CD14-positive monocyte (primary cell): Measurements from ENCODE around the gene AMOTL1. TPM values are rescaled to one million over a fixed set of nuclear protein-coding genes. Genes with fewer than 3 reads are reported as not detected.

Experiments used
- DNase-seq, 3 donors: peaks; one replicate each; pipeline ENCODE4 v3.0.0-alpha.2; 2011 to 2022
- H2AFZ ChIP-seq: 2 replicates; pipeline ENCODE4 v1.6.0; 2012; ENCODE audit warnings: mild to moderate bottlenecking, low read depth, low read length, inconsistent platforms; ENCODE audit not compliant: insufficient read depth, poor library complexity, severe bottlenecking
- H3K27ac ChIP-seq, 2 donors: 1 replicate in 1 of 2; 2 replicates in 1 of 2; pipeline ENCODE4 v1.5.1; 2012 to 2013; ENCODE audit warnings: low read length in 2 of 2, control low read depth in 1 of 2, inconsistent platforms in 1 of 2, low read depth in 1 of 2, mild to moderate bottlenecking in 1 of 2
- H3K27me3 ChIP-seq, 2 donors: one replicate each; pipeline versions ENCODE4 v1.6.0 to v1.6.1; 2011 to 2013; ENCODE audit warnings: low read length in 2 of 2; ENCODE audit not compliant: control insufficient read depth in 2 of 2, insufficient read depth in 2 of 2
- H3K36me3 ChIP-seq, 2 donors: replicated peaks in 1 of 2; 1 replicate in 1 of 2; 2 replicates in 1 of 2; pipeline versions ENCODE4 v1.5.1 to v1.6.1; 2012 to 2013; ENCODE audit warnings: low read length in 2 of 2, control low read depth in 1 of 2, inconsistent platforms in 1 of 2, mild to moderate bottlenecking in 1 of 2; ENCODE audit not compliant: insufficient read depth in 2 of 2, control insufficient read depth in 1 of 2
- H3K4me1 ChIP-seq, 2 donors: 1 replicate in 1 of 2; 2 replicates in 1 of 2; pipeline versions ENCODE4 v1.5.1 to v1.6.1; 2012 to 2013; ENCODE audit warnings: low read length in 2 of 2, control low read depth in 1 of 2, inconsistent platforms in 1 of 2, mild to moderate bottlenecking in 1 of 2, moderate library complexity in 1 of 2; ENCODE audit not compliant: insufficient read depth in 2 of 2, control insufficient read depth in 1 of 2
- H3K4me2 ChIP-seq: replicated peaks from 2 replicates; pipeline ENCODE3; 2012; ENCODE audit warnings: low read length, moderate library complexity, mild to moderate bottlenecking; ENCODE audit not compliant: poor library complexity, severe bottlenecking; ENCODE audit errors: extremely low read depth
- H3K4me3 ChIP-seq, 3 experiments: fragments of 200-600 bp in 1 of 3; sonication (generic) in 1 of 3; replicated peaks in 1 of 3; 1 replicate in 2 of 3; 2 replicates in 1 of 3; pipeline ENCODE4 v1.5.1; 2011 to 2013; ENCODE audit warnings: low read length in 3 of 3, mild to moderate bottlenecking in 3 of 3, control low read depth in 2 of 3, low read depth in 2 of 3, inconsistent platforms in 1 of 3, moderate library complexity in 1 of 3
- H3K79me2 ChIP-seq: 2 replicates; pipeline ENCODE4 v1.6.0; 2012; ENCODE audit warnings: mild to moderate bottlenecking, control low read depth, inconsistent platforms, low read length, moderate library complexity; ENCODE audit not compliant: insufficient read depth
- H3K9ac ChIP-seq: 2 replicates; pipeline ENCODE4 v1.6.0; 2017; ENCODE audit warnings: low read length, mild to moderate bottlenecking; ENCODE audit not compliant: insufficient read depth, poor library complexity, severe bottlenecking
- H3K9me3 ChIP-seq, 2 donors: replicated peaks in 1 of 2; 1 replicate in 1 of 2; 2 replicates in 1 of 2; pipeline versions ENCODE4 v1.5.1 to v1.6.1; 2012 to 2013; ENCODE audit warnings: low read length in 2 of 2, control low read depth in 1 of 2; ENCODE audit not compliant: control insufficient read depth in 1 of 2, insufficient read depth in 1 of 2
- H4K20me1 ChIP-seq: 2 replicates; pipeline ENCODE4 v1.6.0; 2012; ENCODE audit warnings: mild to moderate bottlenecking, low read length, control low read depth, moderate library complexity; ENCODE audit not compliant: insufficient read depth
- H3K27ac Mint-ChIP-seq, 7 donors: one replicate each; pipeline ENCODE4 v1.8.0; 2020; ENCODE audit warnings: mild to moderate bottlenecking in 7 of 7, mixed read lengths in 7 of 7, moderate library complexity in 6 of 7, inconsistent platforms in 2 of 7
- H3K27me3 Mint-ChIP-seq, 3 donors: one replicate each; pipeline ENCODE4 v1.8.0; 2021 to 2022; ENCODE audit warnings: low read depth in 3 of 3, mild to moderate bottlenecking in 3 of 3, mixed read lengths in 3 of 3, moderate library complexity in 3 of 3, inconsistent platforms in 1 of 3
- H3K36me3 Mint-ChIP-seq, 2 donors: one replicate each; pipeline ENCODE4 v1.8.0; 2020; ENCODE audit warnings: mixed read lengths in 2 of 2, inconsistent platforms in 1 of 2, mild to moderate bottlenecking in 1 of 2
- H3K4me1 Mint-ChIP-seq: one replicate; pipeline ENCODE4 v1.8.0; 2020; ENCODE audit warnings: mild to moderate bottlenecking, mixed read lengths
- H3K4me3 Mint-ChIP-seq, 2 donors: one replicate each; pipeline ENCODE4 v1.8.0; 2020; ENCODE audit warnings: mild to moderate bottlenecking in 2 of 2, mixed read lengths in 2 of 2, moderate library complexity in 1 of 2
- H3K9me3 Mint-ChIP-seq, 7 donors: one replicate each; pipeline ENCODE4 v1.8.0; 2020 to 2022; ENCODE audit warnings: mixed read lengths in 7 of 7, mild to moderate bottlenecking in 6 of 7, moderate library complexity in 6 of 7, inconsistent platforms in 2 of 7
- WGBS: methylation state at CpG from one replicate; pipeline ENCODE4 v1.1.5; 2013; ENCODE audit warnings: missing lambda C conversion rate; ENCODE audit not compliant: insufficient coverage; 5-methylcytosine and 5-hydroxymethylcytosine counted together
- intact Hi-C, 2 donors: fragments of 100-400 bp; cut with micrococcal nuclease; formaldehyde crosslinking; loops; one replicate each; pipeline versions ENCODE4 v1.15.0 to v1.15.1; 2023
- polyA plus RNA-seq, 3 donors: library from polyadenylated mRNA; depleted of rRNA in 1 of 3; unstranded in 2 of 3; stranded (reverse) in 1 of 3; fragments of 300-500 nt in 2 of 3; fragments of >200 nt in 1 of 3; fragmentation: Illumina TruSeq in 2 of 3; gene quantifications; 1 replicate in 2 of 3; 2 replicates in 1 of 3; pipeline ENCODE4 v1.2.3, GENCODE V29; 2012 to 2021
- TF ChIP-seq, protein P1 (sequence below): fragments of 200-600 bp; IDR thresholded peaks from one replicate; pipeline ENCODE4 v1.8.0; 2022; ENCODE audit warnings: antibody characterized with exemption, mild to moderate bottlenecking

The AMOTL1 gene
- polyA plus RNA-seq, 3 donors: 0.41 to 0.66 (median 0.46) TPM

DNA sequence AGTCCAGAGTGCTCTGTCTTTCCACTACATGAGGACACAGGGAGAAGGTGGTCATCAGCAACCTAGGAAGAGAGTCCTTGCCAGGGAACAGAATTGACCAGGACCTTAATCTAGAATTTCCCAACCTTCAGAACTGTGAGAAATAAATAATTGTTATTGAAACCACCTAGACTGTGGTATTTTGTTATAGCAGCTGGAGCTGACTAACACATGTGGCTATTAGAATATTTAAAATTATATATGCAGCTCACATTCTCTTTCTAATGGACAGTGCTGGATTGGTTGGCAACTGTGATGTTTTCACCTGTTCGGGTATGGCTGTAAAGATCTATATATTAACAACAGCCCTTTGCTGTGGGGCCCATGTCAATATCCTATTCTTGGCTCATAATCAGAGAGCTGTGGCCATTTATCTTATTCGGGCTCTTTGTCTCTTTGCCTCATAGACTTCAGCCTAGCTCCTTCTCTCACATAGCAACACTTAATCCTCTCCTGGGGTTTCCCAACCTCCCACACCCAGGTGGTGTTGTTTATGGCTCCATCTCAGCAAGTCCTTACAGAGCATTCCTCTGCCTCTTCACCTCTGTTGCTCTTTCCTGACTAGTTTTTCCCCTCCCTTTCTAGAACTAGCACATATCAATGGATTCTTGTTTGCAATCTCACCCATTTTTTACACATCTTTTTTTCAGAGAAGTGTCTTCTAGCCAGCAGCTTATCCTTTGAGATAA, 46.4 kb upstream of the AMOTL1 start:
- Histone ChIP-seq H3K27ac (no peak overlapping the region), H3K27me3 (peaks cover 0 to 3% of the 10 kb centered on the region in 2 donors), H3K4me1 (peaks cover 20% of the 10 kb centered on the region in 2 donors), H3K4me2 (no peak overlapping the region), H3K4me3 (no peak overlapping the region), H3K79me2 (no peaks in the 10 kb centered on the region), H3K9ac (no peak overlapping the region), H2AFZ (no peak overlapping the region), H3K36me3 (no peaks in the 10 kb centered on the region), H3K9me3 (no peaks in the 10 kb centered on the region), H4K20me1 (no peaks in the 10 kb centered on the region)
- Mint-ChIP-seq H3K9me3 (peaks cover 0 to 4% (median 0%) of the 10 kb centered on the region in 7 donors), H3K27ac (no peak overlapping the region), H3K4me1 (peaks cover 21% of the 10 kb centered on the region), H3K27me3 (peaks cover 2 to 7% (median 3%) of the 10 kb centered on the region in 3 donors), H3K4me3 (no peak overlapping the region), H3K36me3 (no peaks in the 10 kb centered on the region)
- TF ChIP-seq, protein P1, sequence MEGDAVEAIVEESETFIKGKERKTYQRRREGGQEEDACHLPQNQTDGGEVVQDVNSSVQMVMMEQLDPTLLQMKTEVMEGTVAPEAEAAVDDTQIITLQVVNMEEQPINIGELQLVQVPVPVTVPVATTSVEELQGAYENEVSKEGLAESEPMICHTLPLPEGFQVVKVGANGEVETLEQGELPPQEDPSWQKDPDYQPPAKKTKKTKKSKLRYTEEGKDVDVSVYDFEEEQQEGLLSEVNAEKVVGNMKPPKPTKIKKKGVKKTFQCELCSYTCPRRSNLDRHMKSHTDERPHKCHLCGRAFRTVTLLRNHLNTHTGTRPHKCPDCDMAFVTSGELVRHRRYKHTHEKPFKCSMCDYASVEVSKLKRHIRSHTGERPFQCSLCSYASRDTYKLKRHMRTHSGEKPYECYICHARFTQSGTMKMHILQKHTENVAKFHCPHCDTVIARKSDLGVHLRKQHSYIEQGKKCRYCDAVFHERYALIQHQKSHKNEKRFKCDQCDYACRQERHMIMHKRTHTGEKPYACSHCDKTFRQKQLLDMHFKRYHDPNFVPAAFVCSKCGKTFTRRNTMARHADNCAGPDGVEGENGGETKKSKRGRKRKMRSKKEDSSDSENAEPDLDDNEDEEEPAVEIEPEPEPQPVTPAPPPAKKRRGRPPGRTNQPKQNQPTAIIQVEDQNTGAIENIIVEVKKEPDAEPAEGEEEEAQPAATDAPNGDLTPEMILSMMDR: no peak
- intact Hi-C loops: no loop called here
- DNase-seq: no peak
- 83% methylated on average over 1 of the region's 2 CpGs for WGBS

DNA sequence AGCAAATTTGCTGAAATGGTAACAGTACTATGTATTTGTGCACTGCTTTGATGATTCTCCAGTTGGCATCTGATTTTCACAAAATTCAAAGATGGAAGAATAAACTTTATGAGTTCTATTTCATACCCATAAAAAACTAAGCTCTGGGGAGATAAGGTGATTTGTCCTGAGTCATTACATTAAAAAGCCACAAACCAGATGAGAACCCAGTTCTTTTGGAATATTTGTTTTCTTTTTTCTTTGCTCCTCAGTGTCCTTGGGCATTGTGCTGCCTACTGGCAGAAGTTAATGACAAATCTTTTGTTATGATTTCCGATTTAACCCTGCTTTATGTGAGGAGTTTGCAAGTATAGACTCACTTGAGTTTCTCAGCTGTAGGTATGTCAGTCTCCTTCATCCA, 45.4 kb upstream of the AMOTL1 start:
- peaks cover 20 to 23% of the 10 kb centered on the region in 2 donors for H3K4me1 ChIP-seq
- TF ChIP-seq, protein P1: no peak
- H3K27ac ChIP-seq: no peak overlapping the region
- no peaks in the 10 kb centered on the region for H4K20me1 ChIP-seq
- no peak overlapping the region for H3K4me2 ChIP-seq
- H3K9ac ChIP-seq: no peak overlapping the region
- H3K36me3 Mint-ChIP-seq: no peaks in the 10 kb centered on the region
- H3K27me3 ChIP-seq: peaks cover 0 to 3% of the 10 kb centered on the region in 2 donors
- intact Hi-C loops: no loop called here
- peaks cover 2 to 7% (median 3%) of the 10 kb centered on the region in 3 donors for H3K27me3 Mint-ChIP-seq
- no peak overlapping the region for H3K4me3 ChIP-seq
- no peak for DNase-seq
- no peak overlapping the region for H3K4me3 Mint-ChIP-seq
- no peak overlapping the region for H3K27ac Mint-ChIP-seq
- WGBS: no CpG with 5 or more reads among the region's 1 CpG
- H3K36me3 ChIP-seq: no peaks in the 10 kb centered on the region
- no peak overlapping the region for H2AFZ ChIP-seq
- no peaks in the 10 kb centered on the region for H3K79me2 ChIP-seq
- H3K9me3 Mint-ChIP-seq: peaks cover 0 to 4% (median 0%) of the 10 kb centered on the region in 7 donors
- H3K4me1 Mint-ChIP-seq: peaks cover 24% of the 10 kb centered on the region
- no peaks in the 10 kb centered on the region for H3K9me3 ChIP-seq
